Uterus (tissue), 4 donors: ENCODE data around the gene BCR. TPM values are rescaled to one million over a fixed set of nuclear protein-coding genes. Genes with fewer than 3 reads are reported as not detected.
A peak's percentile ranks its signal among the peaks of the same experiment; 100 is the strongest.

ENCODE experiments used
- DNase-seq, 2 donors: peaks; one replicate each; pipeline ENCODE4 v3.0.0-alpha.2; 2019 to 2020
- H3K27ac ChIP-seq, 2 donors: fragments of 200-600 bp; sonication (generic); 1 replicate in 1 of 2; 2 replicates in 1 of 2; pipeline ENCODE4 v1.5.1; 2016 to 2018
- H3K27me3 ChIP-seq, 2 donors: fragments of 200-600 bp; sonication (generic); one replicate each; pipeline ENCODE4 v1.5.1; 2018 to 2019; ENCODE audit warnings: control low read depth in 1 of 2
- H3K36me3 ChIP-seq, 2 donors: fragments of 200-600 bp; sonication (generic); one replicate each; pipeline ENCODE4 v1.5.1; 2019; ENCODE audit warnings: control low read depth in 1 of 2
- H3K4me1 ChIP-seq, 2 donors: fragments of 200-600 bp; sonication (generic); one replicate each; pipeline ENCODE4 v1.5.1; 2018 to 2019; ENCODE audit warnings: control low read depth in 1 of 2
- H3K4me3 ChIP-seq, 2 donors: fragments of 200-600 bp; sonication (generic); 1 replicate in 1 of 2; 2 replicates in 1 of 2; pipeline ENCODE4 v1.5.1; 2018 to 2019; ENCODE audit warnings: mild to moderate bottlenecking in 1 of 2
- H3K9me3 ChIP-seq, 2 donors: fragments of 200-600 bp; sonication (generic); one replicate each; pipeline ENCODE4 v1.5.1; 2019; ENCODE audit warnings: control low read depth in 1 of 2
- CTCF ChIP-seq, 4 experiments: fragments of 200-600 bp in 2 of 4; fragments of 450-650 bp in 2 of 4; sonication (generic) in 2 of 4; IDR thresholded peaks; one replicate each; pipeline ENCODE4 v1.5.1; 2016 to 2019; ENCODE audit warnings: antibody characterized with exemption in 4 of 4, mild to moderate bottlenecking in 2 of 4, moderate library complexity in 1 of 4
- POLR2A ChIP-seq, 2 donors: fragments of 450-650 bp; IDR thresholded peaks; one replicate each; pipeline ENCODE4 v1.6.1; 2016; ENCODE audit warnings: antibody characterized with exemption in 2 of 2, mild to moderate bottlenecking in 1 of 2, moderate library complexity in 1 of 2
- intact Hi-C: fragments of 100-400 bp; cut with DNase I; formaldehyde crosslinking; loops from one replicate; pipeline ENCODE4 v1.15.1; 2023; ENCODE audit warnings: low total_unique reads
- total RNA-seq, 4 donors: library from RNA; depleted of rRNA in 3 of 4; stranded (reverse); fragments of >200 nt in 3 of 4; gene quantifications; one replicate each; pipeline versions ENCODE4 v1.1.0 to v1.2.4, GENCODE V29; 2014 to 2023
- donor health status: DM: yes; HTN: yes; CAD: no.

Gene BCR
- total RNA-seq, 4 donors from 2014 or later = 10.6 to 93.3 (median 28.3) TPM

GRCh38 chr22:23280356-23281052 lies 100.2 kb downstream of the BCR start:
- no peaks in the 10 kb centered on the region for H3K9me3 ChIP-seq
- no peaks in the 10 kb centered on the region for H3K27me3 ChIP-seq
- no peak for DNase-seq
- H3K27ac ChIP-seq = no peak overlapping the region
- intact Hi-C loops = loop anchor here (1.0 kb wide), 1 partner anchor 101 kb away; no protein-coding TSS in a partner anchor
- TF ChIP-seq POLR2A (IDR thresholded peaks at IDR 0.05) (no peak), CTCF (IDR thresholded peaks at IDR 0.05) (no peak)
- H3K36me3 ChIP-seq = no peaks in the 10 kb centered on the region
- H3K4me3 ChIP-seq = no peak overlapping the region
- H3K4me1 ChIP-seq = no peaks in the 10 kb centered on the region

GRCh38 chr22:23281053-23281405 lies 100.7 kb downstream of the BCR start:
- Histone ChIP-seq H3K9me3 (no peaks in the 10 kb centered on the region), H3K27me3 (no peaks in the 10 kb centered on the region), H3K36me3 (no peaks in the 10 kb centered on the region), H3K4me3 (no peak overlapping the region), H3K27ac (peak overlapping the region; percentile 53 to 61), H3K4me1 (no peaks in the 10 kb centered on the region)
- DNase-seq = no peak
- TF ChIP-seq CTCF (IDR thresholded peaks at IDR 0.05) (no peak), POLR2A (IDR thresholded peaks at IDR 0.05) (no peak)
- intact Hi-C loops = loop anchor here (1.0 kb wide), 1 partner anchor 102 kb away; no protein-coding TSS in a partner anchor

GRCh38 chr22:23281406-23282088 lies 101.2 kb downstream of the BCR start:
- intact Hi-C loops = loop anchor here (1.0 kb wide), 1 partner anchor 102 kb away; no protein-coding TSS in a partner anchor
- Histone ChIP-seq H3K9me3 (no peaks in the 10 kb centered on the region), H3K36me3 (no peaks in the 10 kb centered on the region), H3K4me1 (no peaks in the 10 kb centered on the region), H3K27ac (peak overlapping the region; percentile 53 to 61), H3K27me3 (no peaks in the 10 kb centered on the region), H3K4me3 (no peak overlapping the region)
- DNase-seq = peak; percentile 85
- peak; percentile 87 to 97 (median 96) for TF ChIP-seq CTCF (IDR thresholded peaks at IDR 0.05)
- TF ChIP-seq POLR2A (IDR thresholded peaks at IDR 0.05) = no peak

GRCh38 chr22:23282089-23282501 lies 101.8 kb downstream of the BCR start:
- Histone ChIP-seq H3K4me3 (no peak overlapping the region), H3K27ac (peak overlapping the region; percentile 53 to 61), H3K4me1 (no peaks in the 10 kb centered on the region), H3K36me3 (no peaks in the 10 kb centered on the region), H3K9me3 (no peaks in the 10 kb centered on the region), H3K27me3 (no peaks in the 10 kb centered on the region)
- intact Hi-C loops = no loop called here
- peak; percentile 72 to 74 for DNase-seq
- peak in 1 of 2 donors; percentile 11 for TF ChIP-seq POLR2A (IDR thresholded peaks at IDR 0.05)
- peak in 1 of 4 experiments; percentile 2 for TF ChIP-seq CTCF (IDR thresholded peaks at IDR 0.05)

- no peak for DNase-seq
- H3K27ac ChIP-seq = peak overlapping the region; percentile 53 to 61
- no peaks in the 10 kb centered on the region for H3K9me3 ChIP-seq
- H3K27me3 ChIP-seq = no peaks in the 10 kb centered on the region
- TF ChIP-seq CTCF (IDR thresholded peaks at IDR 0.05) = no peak
- no peak for TF ChIP-seq POLR2A (IDR thresholded peaks at IDR 0.05)
- H3K4me1 ChIP-seq = no peaks in the 10 kb centered on the region
- intact Hi-C loops = no loop called here
- no peak overlapping the region for H3K4me3 ChIP-seq
- no peaks in the 10 kb centered on the region for H3K36me3 ChIP-seq
Observed at GRCh38 chr22:23282516-23282915, 102.2 kb downstream of the BCR start.
